ENCODE data around the gene RAVER2.

GRCh38 chr1:64775113-64775512 lies 30.2 kb downstream of the RAVER2 start:
- no peak for TF ChIP-seq CTCF (IDR thresholded peaks at IDR 0.05)
- TF ChIP-seq POLR2AphosphoS5 (IDR thresholded peaks at IDR 0.05; ENCODE audit: low read depth, low read length) = no peak
- no peak for TF ChIP-seq REST (IDR thresholded peaks at IDR 0.05; ENCODE audit: insufficient read depth in 1 of 2, low read depth in 2 of 2, low read length in 1 of 2)
